Loucy (cell line): ENCODE measurements around the gene MLIP.

Experiments
- H2AFZ ChIP-seq: fragments of 200-600 bp; sonication (generic); 2 replicates; pipeline ENCODE4 v1.6.0; 2016; ENCODE audit warnings: antibody characterized with exemption, mild to moderate bottlenecking, low read length, moderate library complexity
- H3F3A ChIP-seq: fragments of 200-600 bp; 2 replicates; pipeline ENCODE4 v1.6.0; 2016; ENCODE audit warnings: antibody characterized with exemption, low read depth, mild to moderate bottlenecking
- H3K27me3 ChIP-seq: fragments of 200-600 bp; sonication (generic); 2 replicates; pipeline ENCODE4 v1.6.1; 2014; ENCODE audit warnings: low read length, mild to moderate bottlenecking; ENCODE audit not compliant: insufficient read depth, poor library complexity, severe bottlenecking
- H3K36me3 ChIP-seq: fragments of 200-600 bp; sonication (generic); 2 replicates; pipeline ENCODE4 v1.6.1; 2016; ENCODE audit warnings: low read length; ENCODE audit not compliant: insufficient read depth
- H3K4me1 ChIP-seq: fragments of 200-600 bp; sonication (generic); 2 replicates; pipeline ENCODE4 v1.5.1; 2014; ENCODE audit warnings: low read length, mild to moderate bottlenecking; ENCODE audit not compliant: insufficient read depth, poor library complexity, severe bottlenecking
- H3K4me2 ChIP-seq: fragments of 200-600 bp; sonication (generic); 2 replicates; pipeline ENCODE4 v1.6.0; 2014; ENCODE audit warnings: antibody characterized with exemption, low read length, low read depth, mild to moderate bottlenecking; ENCODE audit not compliant: poor library complexity, severe bottlenecking
- H3K4me3 ChIP-seq: fragments of 200-600 bp; sonication (generic); 2 replicates; pipeline ENCODE4 v1.5.1; 2014; ENCODE audit warnings: low read length, mild to moderate bottlenecking, mixed read lengths; ENCODE audit not compliant: poor library complexity, severe bottlenecking
- H3K79me2 ChIP-seq: fragments of 200-600 bp; sonication (generic); 2 replicates; pipeline ENCODE4 v1.6.1; 2014; ENCODE audit warnings: low read length; ENCODE audit not compliant: insufficient read depth
- H3K9ac ChIP-seq: fragments of 200-600 bp; sonication (generic); 2 replicates; pipeline ENCODE4 v1.6.0; 2014; ENCODE audit warnings: mild to moderate bottlenecking, low read depth, low read length, moderate library complexity; ENCODE audit not compliant: poor library complexity, severe bottlenecking
- H3K9me2 ChIP-seq: fragments of 200-600 bp; sonication (generic); replicated peaks from 2 replicates; pipeline ENCODE4 v1.6.1; 2016; ENCODE audit warnings: low read depth, low read length, mixed read lengths
- H3K9me3 ChIP-seq: fragments of 200-600 bp; sonication (generic); 2 replicates; pipeline ENCODE4 v1.6.1; 2014; ENCODE audit warnings: mild to moderate bottlenecking, antibody characterized with exemption, low read length, low read depth; ENCODE audit not compliant: insufficient read depth
- H4K20me1 ChIP-seq: fragments of 200-600 bp; sonication (generic); 2 replicates; pipeline ENCODE4 v1.6.0; 2014; ENCODE audit warnings: antibody characterized with exemption, low read length, mild to moderate bottlenecking; ENCODE audit not compliant: insufficient read depth, poor library complexity, severe bottlenecking
- EZH2phosphoT487 ChIP-seq: fragments of 200-600 bp; IDR thresholded peaks from 2 replicates; pipeline ENCODE4 v1.6.1; 2018; ENCODE audit warnings: antibody characterized with exemption, mild to moderate bottlenecking, moderate library complexity, borderline replicate concordance
- TF ChIP-seq, protein P1 (sequence below): fragments of 200-600 bp; sonication (generic); conservative IDR thresholded peaks from 2 replicates; pipeline ENCODE4 v1.5.1; 2014; ENCODE audit warnings: mild to moderate bottlenecking, antibody characterized with exemption, low read length

The MLIP gene

GRCh38 chr6:54156650-54157250 is 45.5 kb downstream of the MLIP start:
- Histone ChIP-seq H3K27me3 (no peaks in the 10 kb centered on the region), H3K9me3 (no peaks in the 10 kb centered on the region), H3K9me2 (no peaks in the 10 kb centered on the region), H3K4me1 (no peaks in the 10 kb centered on the region), H3K36me3 (no peaks in the 10 kb centered on the region), H4K20me1 (no peaks in the 10 kb centered on the region), H3F3A (no peaks in the 10 kb centered on the region), H2AFZ (no peak overlapping the region), H3K4me2 (no peak overlapping the region), H3K4me3 (no peak overlapping the region), H3K9ac (no peak overlapping the region), H3K79me2 (no peaks in the 10 kb centered on the region)
- TF ChIP-seq EZH2phosphoT487, result no peak
- TF ChIP-seq, protein P1, sequence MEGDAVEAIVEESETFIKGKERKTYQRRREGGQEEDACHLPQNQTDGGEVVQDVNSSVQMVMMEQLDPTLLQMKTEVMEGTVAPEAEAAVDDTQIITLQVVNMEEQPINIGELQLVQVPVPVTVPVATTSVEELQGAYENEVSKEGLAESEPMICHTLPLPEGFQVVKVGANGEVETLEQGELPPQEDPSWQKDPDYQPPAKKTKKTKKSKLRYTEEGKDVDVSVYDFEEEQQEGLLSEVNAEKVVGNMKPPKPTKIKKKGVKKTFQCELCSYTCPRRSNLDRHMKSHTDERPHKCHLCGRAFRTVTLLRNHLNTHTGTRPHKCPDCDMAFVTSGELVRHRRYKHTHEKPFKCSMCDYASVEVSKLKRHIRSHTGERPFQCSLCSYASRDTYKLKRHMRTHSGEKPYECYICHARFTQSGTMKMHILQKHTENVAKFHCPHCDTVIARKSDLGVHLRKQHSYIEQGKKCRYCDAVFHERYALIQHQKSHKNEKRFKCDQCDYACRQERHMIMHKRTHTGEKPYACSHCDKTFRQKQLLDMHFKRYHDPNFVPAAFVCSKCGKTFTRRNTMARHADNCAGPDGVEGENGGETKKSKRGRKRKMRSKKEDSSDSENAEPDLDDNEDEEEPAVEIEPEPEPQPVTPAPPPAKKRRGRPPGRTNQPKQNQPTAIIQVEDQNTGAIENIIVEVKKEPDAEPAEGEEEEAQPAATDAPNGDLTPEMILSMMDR, result no peak

DNA sequence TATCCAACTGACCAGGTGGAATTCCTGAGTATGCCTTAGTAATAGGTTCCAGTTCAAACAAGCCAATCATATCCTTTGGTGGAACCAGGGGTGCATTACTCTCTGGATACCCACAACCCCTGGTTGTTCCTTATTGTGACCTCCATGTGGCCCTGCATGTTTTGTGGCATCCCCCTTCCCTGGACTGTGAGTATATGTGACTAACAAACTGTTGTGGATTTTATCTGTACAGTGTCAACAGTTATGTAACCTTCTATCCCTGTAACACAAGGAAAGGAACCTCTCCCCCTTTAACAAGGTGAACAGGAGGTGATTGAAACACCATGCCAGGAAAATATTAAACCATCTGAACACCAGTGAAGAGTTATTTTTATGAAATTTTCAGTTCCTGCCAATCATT is 46.2 kb downstream of the MLIP start:
- H3K79me2 ChIP-seq, result no peaks in the 10 kb centered on the region
- no peaks in the 10 kb centered on the region for H3K4me1 ChIP-seq
- H3K4me2 ChIP-seq, result no peak overlapping the region

GRCh38 chr6:54173089-54173488 is 61.8 kb downstream of the MLIP start:
- H3K4me3 ChIP-seq, result no peak overlapping the region
- no peak overlapping the region for H3K4me2 ChIP-seq
- no peaks in the 10 kb centered on the region for H3K9me3 ChIP-seq
- no peaks in the 10 kb centered on the region for H3K36me3 ChIP-seq
- no peak overlapping the region for H2AFZ ChIP-seq
- no peak for TF ChIP-seq EZH2phosphoT487
- no peaks in the 10 kb centered on the region for H4K20me1 ChIP-seq
- no peaks in the 10 kb centered on the region for H3F3A ChIP-seq
- H3K4me1 ChIP-seq, result no peaks in the 10 kb centered on the region
- no peak overlapping the region for H3K9ac ChIP-seq
- no peaks in the 10 kb centered on the region for H3K9me2 ChIP-seq
- H3K27me3 ChIP-seq, result no peaks in the 10 kb centered on the region
- H3K79me2 ChIP-seq, result no peaks in the 10 kb centered on the region

More for the DNA sequence above, 46.2 kb downstream of the MLIP start:
- no peak for TF ChIP-seq EZH2phosphoT487
- TF ChIP-seq, protein P1, result no peak
- H3K9me2 ChIP-seq, result no peaks in the 10 kb centered on the region
- no peaks in the 10 kb centered on the region for H3K9me3 ChIP-seq
- H3K36me3 ChIP-seq, result no peaks in the 10 kb centered on the region
- H3K9ac ChIP-seq, result no peak overlapping the region
- H4K20me1 ChIP-seq, result no peaks in the 10 kb centered on the region
- H3K27me3 ChIP-seq, result no peaks in the 10 kb centered on the region
- H3F3A ChIP-seq, result no peaks in the 10 kb centered on the region
- H2AFZ ChIP-seq, result no peak overlapping the region
- H3K4me3 ChIP-seq, result no peak overlapping the region

- no peak overlapping the region for H3K4me2 ChIP-seq
- no peaks in the 10 kb centered on the region for H3K27me3 ChIP-seq
- H3K9me2 ChIP-seq, result no peaks in the 10 kb centered on the region
- no peaks in the 10 kb centered on the region for H3F3A ChIP-seq
- H3K79me2 ChIP-seq, result no peaks in the 10 kb centered on the region
- H3K9me3 ChIP-seq, result no peaks in the 10 kb centered on the region
- H3K4me3 ChIP-seq, result no peak overlapping the region
- H3K4me1 ChIP-seq, result no peaks in the 10 kb centered on the region
- no peak for TF ChIP-seq EZH2phosphoT487
- TF ChIP-seq, protein P1, result no peak
- H3K36me3 ChIP-seq, result no peaks in the 10 kb centered on the region
- no peak overlapping the region for H3K9ac ChIP-seq
- no peak overlapping the region for H2AFZ ChIP-seq
- H4K20me1 ChIP-seq, result no peaks in the 10 kb centered on the region
Observed at GRCh38 chr6:54179152-54179551, 67.9 kb downstream of the MLIP start.
